ENCODE data around the gene CHST15.

DNA sequence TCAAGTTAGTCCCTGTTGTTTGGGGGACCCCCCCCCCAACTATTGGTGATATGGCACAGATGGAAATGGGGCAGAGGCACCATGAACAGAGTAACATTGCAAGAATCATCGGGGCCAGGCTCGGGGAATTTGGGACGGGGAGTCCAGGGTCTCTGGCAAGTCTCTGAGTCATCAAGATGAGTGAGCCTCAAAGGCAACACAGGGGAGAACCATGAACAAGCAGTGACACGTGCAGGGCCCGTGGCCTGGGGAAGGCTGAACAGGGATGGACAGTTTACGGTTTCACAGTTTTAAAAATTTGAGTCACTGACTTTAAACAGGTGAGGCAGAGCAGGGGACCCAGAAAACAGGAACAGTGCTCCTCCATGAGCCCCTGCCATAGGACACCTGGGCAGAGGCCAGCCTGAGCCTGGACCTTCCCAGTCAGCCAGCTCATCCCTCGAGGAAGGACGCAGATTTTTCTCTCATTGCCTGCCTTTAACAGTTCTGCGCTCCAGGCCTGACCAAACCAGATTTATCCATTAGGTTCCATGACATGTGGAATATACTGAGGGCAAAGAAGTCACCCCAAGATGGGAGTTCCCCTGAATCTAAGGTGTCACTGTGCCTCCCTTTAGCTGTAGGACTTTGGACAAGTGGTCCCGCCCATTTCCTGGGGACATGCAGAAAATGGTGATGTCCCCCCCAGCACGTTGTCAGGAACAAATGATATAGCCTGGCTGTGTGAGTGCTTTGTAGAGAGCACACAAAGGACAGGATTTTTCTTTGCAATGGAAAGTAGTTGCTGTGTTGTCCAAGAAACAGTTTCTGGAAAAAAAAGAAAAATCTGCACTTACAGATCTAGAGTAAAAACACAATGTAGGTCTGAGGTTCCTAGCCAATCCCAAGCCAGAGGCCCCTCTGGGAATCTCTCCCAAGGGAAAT, 23.8 kb downstream of the CHST15 start:
- TF ChIP-seq, protein P1, sequence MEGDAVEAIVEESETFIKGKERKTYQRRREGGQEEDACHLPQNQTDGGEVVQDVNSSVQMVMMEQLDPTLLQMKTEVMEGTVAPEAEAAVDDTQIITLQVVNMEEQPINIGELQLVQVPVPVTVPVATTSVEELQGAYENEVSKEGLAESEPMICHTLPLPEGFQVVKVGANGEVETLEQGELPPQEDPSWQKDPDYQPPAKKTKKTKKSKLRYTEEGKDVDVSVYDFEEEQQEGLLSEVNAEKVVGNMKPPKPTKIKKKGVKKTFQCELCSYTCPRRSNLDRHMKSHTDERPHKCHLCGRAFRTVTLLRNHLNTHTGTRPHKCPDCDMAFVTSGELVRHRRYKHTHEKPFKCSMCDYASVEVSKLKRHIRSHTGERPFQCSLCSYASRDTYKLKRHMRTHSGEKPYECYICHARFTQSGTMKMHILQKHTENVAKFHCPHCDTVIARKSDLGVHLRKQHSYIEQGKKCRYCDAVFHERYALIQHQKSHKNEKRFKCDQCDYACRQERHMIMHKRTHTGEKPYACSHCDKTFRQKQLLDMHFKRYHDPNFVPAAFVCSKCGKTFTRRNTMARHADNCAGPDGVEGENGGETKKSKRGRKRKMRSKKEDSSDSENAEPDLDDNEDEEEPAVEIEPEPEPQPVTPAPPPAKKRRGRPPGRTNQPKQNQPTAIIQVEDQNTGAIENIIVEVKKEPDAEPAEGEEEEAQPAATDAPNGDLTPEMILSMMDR (IDR thresholded peaks at IDR 0.05; ENCODE audit: borderline replicate concordance, extremely low read depth, low read length, poor library complexity, severe bottlenecking): no peak
- TF ChIP-seq EZH2 (IDR thresholded peaks at IDR 0.05; ENCODE audit: borderline replicate concordance, low read depth, low read length, severe bottlenecking): no peak
